Measurements from ENCODE around the gene RELA.
"Not testable (repeated sequence)": the region's sequence is repeated elsewhere in the genome, so short reads cannot be mapped to it uniquely, and the experiment has no call there.

RELA gene

DNA sequence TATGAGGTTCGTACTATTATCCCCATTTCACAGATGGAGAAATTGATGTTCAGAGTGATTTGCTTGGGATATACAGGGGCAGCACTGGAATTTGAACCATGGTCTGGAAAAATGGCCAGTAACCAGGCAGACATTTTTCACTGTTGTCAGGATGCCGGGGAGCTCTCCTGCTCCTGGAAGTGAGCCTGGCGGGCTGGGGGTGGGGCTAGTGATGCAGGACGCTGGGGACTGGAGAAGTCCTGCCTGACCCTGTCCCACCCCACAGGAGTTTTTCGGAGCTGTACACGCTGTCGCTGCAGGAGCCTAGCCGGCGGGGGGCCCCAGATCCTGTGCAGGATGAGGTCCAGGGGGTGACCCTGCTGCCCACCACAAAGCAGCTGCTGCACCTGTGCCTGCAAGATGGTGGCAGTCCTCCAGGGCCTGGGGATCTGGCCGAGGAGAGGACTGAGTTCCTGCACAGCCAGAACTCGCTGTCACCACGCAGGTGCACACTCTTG is 13.7 kb downstream of the RELA start:
- DNase-seq (ENCODE audit: low read depth): no peak

DNA sequence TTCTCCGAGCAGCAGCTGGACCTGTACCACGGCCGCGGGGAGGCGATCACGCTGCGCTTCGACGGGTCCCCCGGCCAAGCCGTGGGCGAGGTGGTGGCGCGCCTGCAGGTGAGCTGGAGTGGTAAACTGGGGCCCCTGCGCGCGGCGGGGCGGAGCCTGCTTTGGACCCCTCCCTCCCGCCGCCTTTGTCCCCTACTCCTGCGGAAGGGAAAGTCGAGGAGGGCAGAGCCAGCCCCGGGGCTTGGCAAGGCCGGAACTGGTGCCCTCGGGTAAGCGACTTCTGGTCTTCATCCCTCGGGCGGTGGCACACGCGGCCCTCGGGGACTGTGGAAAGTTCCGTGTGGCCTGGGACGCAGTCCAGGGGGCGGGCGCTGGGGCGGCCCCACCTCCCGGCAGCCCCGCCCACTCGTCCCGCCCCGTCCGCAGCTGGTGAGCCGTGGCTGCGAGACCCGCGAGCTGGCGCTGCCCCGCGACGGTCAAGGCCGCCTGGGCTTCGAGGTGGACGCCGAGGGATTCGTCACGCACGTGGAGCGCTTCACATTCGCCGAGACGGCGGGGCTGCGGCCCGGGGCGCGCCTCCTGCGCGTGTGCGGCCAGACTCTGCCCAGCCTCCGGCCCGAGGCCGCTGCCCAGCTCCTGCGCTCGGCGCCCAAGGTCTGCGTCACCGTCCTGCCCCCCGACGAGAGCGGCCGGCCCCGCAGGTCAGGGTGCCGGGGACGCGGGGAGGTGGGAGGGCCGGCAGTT is 15.6 kb downstream of the RELA start:
- no peak for DNase-seq (ENCODE audit: low read depth)

DNA sequence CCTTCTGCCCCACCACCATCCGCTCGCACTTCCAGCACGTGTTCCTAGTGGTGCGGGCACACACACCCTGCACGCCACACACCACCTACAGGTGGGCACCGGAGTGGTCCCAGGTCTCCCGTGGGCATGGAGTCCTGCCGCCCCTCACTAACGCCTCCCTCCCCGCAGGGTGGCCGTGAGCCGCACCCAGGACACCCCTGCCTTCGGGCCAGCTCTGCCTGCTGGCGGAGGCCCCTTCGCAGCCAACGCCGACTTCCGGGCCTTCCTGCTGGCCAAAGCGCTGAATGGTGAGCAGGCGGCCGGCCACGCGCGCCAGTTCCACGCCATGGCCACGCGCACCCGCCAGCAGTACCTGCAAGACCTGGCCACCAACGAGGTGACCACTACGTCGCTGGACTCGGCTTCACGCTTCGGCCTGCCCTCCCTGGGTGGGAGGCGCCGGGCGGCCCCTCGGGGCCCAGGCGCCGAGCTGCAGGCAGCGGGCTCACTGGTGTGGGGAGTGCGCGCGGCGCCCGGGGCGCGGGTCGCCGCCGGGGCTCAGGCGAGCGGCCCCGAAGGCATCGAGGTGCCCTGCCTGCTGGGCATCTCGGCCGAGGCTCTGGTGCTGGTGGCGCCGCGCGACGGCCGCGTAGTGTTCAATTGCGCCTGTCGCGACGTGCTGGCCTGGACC is 16.3 kb downstream of the RELA start:
- no peak for DNase-seq (ENCODE audit: low read depth)

DNA sequence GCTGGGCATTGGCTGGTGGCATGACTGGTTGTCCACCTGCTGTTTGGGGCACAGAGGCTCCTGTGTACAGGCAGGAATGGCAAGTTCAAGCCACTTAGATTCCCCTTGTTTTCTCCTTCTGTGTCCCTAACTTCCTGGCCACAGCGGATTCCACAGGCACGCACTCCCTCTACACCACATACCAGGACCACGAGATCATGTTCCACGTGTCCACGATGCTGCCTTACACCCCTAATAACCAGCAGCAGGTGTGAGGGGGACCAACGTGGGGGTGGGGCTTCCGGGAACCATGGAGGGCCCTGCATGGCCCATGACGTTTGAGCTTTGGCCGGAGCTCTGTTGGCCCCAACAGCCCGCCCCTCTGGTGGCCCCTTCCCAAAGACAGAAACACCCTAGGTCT is 17.0 kb downstream of the RELA start:
- no peak for DNase-seq (ENCODE audit: low read depth)

DNA sequence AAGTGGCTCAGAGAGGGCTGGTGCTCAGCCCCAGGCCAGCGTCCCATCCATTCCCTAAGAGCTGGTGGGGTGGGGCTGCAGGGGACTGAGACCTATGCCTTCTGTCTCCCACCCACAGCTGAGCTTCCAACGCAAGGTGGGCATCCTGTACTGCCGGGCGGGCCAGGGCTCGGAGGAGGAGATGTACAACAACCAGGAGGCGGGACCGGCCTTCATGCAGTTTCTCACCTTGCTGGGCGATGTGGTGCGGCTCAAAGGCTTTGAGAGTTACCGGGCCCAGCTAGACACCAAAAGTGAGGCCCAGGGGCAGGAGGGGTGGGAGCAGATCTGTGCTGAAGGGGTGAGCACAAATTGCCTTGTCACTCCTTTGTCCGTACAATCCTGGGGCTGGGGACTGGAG is 17.9 kb downstream of the RELA start:
- DNase-seq (ENCODE audit: low read depth): no peak

DNA sequence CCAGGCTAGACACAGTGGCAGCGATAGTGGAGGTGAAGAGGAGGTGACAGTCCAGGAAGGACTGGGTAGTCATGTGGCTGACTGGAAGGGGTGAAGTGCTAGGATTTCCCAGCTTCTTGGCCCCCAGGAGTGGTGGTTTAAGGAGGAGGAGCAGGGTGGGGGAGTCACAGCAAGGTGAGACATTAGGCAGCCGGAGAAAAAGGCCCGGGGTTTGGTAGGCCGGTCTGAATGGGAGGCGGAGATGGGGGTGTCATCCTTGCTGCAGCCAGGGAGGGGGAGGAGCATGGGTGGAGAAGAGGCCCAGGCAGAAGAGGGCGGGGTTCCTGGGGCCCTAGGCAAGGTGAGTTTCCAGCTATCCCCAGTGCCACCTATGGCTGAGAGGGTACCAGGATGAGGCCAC is 18.7 kb downstream of the RELA start:
- DNase-seq (ENCODE audit: low read depth): no peak

DNA sequence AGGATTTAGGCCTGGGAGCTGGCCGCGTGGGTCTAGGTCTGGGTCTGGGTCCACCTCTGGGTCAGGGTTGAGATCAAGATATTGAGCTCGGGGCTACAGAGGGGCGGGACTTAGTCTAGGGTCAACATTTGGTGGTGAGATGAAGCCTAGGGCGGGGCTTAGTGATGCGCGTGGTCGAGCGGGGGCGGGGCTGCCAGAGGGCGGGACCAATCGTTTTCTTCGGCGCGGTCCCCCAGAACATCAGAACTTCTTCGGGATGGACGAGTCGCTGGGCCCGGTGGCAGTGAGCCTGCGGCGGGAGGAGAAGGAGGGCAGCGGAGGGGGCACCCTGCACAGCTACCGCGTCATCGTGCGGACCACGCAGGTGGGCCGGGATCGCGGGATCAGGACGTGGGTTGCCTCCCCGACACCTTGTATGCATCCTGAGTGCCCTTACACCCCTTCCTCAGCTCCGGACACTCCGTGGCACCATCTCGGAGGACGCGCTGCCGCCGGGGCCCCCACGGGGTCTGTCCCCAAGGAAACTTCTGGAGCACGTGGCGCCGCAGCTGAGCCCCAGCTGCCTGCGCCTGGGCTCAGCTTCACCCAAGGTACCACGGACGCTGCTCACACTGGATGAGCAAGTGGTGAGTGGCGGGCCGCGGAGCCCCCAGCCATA is 20.6 kb downstream of the RELA start:
- no peak for DNase-seq (ENCODE audit: low read depth)

DNA sequence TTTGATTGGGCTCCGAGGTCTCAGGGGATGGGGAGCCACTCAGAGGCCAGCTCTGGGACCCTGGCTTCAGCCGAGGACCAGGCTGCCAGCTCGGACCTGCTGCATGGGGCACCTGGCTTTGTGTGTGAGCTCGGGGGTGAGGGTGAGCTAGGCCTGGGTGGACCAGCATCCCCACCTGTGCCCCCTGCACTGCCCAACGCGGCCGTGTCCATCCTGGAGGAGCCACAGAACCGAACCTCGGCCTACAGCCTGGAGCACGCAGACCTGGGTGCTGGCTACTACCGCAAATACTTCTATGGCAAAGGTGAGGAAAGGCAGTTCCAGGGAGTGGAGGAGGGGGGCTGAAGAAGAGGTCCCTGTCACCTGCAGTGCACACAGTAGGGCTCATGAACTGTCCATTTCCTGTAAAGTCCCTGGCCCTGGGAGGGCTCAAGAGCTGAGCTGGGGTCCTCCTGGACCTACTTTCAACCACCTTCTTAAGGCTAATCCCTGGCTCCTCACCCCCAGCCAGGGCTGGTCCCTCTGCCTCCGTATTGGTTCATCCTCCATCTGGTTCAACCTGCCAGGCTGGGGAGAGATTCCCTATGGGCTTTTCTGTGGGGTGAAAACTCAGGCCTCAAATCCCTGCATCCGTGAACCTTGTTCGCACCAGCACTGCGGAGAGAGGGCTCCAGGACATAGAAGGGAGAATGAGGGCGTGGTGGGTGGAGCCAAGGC is 21.3 kb downstream of the RELA start:
- DNase-seq (ENCODE audit: low read depth): no peak

DNA sequence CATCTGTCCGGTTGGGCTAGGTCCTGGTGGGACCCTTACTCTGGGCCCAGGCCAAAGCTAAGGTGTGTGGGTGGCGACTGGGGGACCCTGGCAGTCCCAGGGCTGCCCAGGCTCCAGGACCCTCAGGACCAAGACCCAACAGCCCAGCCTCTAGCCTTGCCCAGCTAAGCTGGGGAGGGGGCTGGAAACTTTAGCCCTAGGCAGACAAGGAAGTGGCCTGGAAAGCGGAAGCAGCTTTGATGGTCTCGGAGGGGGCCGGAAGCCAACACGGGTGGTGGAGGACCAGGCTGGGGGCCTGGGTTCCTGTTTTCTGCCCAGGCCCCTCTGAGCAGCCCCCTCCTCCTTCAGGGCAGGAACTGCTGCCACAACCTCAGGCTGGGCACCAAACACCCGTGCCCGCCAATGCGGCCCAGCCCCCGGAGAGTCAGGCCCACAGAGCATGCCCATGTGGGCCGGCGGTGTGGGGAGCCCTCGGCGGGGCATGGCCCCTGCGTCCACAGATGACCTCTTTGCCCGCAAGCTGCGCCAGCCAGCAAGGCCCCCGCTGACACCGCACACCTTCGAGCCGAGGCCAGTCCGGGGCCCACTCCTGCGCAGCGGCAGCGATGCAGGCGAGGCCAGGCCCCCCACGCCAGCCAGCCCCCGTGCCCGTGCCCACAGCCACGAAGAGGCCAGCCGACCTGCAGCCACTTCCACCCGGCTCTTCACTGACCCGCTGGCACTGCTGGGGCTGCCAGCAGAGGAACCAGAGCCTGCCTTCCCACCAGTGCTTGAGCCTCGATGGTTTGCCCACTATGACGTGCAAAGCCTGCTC is 22.0 kb downstream of the RELA start:
- no peak for DNase-seq (ENCODE audit: low read depth)

DNA sequence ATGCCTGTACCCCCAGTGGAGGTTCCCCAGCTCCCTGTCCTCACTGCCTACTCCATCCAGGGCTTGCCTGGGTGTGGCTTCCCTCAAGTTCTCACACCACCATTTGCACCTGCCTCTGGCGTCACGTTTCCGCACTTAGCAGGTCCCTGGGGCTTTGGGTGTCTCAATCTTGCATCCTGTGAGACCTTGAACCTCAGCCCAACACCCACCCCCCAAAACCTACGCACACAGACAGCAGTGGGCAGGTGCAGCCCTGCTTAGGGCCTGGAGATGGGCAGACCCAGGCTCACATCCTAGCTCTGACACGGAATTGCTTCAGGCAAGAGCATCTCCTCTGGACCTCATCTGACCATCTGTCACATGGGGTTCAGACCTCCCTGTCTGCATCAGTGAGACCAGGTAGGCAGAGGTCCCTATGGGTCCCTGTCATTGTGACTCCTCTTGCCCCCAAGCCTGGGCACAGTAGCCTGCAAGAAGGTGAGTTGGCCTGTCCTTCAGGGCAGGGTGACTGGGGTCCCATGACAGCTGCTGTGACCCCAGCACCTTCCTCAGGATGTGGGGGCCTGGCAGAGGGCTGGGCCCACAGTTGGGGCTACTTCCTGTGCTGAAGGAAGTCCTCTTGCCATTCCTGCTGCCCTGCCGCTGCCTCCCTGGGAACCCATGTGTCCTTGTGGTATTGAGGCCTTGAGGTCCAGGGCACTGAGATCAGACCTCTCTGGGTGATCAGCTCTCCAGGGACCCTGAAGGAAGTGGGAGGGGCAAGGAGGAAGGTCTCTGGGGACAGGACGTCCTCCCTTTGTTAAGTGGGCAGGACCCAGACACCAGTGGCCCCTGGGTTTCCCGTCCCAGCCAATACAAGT is 22.9 kb downstream of the RELA start:
- no peak for DNase-seq (ENCODE audit: low read depth)

DNA sequence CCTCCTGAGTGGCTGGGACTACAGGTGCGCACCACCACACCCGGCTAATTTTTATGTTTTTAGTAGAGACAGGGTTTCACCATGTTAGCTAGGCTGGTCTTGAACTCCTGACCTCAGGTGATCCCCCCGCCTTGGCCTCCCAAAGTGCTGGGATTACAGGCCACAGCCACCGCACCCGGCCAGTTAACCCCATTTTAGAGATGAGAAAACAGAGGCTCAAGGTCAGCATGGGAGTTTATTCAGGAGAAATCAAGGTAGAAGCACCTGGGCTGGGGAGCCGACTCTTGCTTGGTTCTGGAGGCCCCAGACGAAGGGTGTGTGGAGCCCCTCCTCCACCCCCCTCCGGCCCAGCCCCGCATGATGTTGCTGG is 23.5 kb downstream of the RELA start:
- not testable (repeated sequence) for DNase-seq (ENCODE audit: low read depth)

DNA sequence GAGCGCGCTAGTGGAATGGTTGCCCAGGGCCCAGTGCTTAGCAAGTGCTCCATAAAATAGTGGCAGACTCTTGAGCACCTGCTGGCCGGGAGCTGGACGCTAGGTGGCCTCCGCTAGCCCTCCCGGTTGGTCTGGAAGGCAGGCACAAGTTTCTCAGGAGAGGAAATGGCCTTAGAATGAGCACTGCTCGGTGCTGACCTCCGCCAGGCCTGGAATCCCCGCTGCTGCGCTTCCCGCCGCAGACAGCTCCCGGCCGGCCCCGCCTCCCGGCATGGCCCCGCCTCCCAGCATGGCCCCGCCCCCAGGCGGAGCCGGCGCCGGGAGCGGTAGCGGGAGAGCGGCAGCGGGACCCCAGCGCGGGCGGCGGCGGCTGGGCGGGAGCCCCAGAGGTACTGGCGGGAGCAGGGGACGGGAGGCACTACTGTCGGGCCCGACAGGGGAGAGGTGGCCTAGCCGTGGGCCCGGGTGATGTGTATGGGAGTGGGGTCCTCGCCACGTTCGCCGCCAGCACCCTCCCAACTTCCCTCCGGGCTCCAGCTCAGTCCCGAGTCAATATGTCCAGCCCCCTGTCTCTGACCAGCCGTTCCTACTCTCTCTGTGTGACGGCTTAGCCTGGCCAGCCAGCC is 24.8 kb downstream of the RELA start, which contains the start of gene SIPA1:
Gene SIPA1 (plus strand): TSS at position 308 of the 626 bp plus-strand sequence. CDS start 2,821 bp downstream, outside the sequence.
- peak; percentile 70 for DNase-seq (ENCODE audit: low read depth)

DNA sequence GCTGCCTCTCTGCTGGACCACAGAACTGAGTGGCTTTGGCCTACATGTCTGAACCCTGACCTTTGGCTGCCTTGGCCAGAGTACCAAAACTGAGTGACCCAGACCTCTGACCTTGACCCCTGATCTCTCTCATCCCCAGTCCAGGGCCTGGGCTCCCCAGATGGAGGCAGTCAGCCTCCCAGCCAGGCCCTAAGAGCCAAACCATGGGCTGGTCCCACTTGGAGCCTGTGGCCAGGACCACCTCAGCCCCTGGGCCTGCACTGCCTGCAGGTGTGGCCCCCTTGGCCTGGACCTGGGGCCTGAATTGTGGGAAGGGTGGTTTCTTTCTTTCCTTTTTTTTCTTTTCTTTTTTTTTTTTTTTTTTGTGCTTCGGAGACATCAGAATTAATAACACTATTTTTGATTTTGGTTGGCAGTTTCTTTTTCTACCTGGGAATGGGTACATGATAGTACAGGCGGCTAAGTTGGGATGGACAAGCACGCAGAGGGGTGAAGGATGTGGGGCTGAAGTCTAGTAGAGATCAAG is 25.6 kb downstream of the RELA start:
- DNase-seq (ENCODE audit: low read depth): no peak

DNA sequence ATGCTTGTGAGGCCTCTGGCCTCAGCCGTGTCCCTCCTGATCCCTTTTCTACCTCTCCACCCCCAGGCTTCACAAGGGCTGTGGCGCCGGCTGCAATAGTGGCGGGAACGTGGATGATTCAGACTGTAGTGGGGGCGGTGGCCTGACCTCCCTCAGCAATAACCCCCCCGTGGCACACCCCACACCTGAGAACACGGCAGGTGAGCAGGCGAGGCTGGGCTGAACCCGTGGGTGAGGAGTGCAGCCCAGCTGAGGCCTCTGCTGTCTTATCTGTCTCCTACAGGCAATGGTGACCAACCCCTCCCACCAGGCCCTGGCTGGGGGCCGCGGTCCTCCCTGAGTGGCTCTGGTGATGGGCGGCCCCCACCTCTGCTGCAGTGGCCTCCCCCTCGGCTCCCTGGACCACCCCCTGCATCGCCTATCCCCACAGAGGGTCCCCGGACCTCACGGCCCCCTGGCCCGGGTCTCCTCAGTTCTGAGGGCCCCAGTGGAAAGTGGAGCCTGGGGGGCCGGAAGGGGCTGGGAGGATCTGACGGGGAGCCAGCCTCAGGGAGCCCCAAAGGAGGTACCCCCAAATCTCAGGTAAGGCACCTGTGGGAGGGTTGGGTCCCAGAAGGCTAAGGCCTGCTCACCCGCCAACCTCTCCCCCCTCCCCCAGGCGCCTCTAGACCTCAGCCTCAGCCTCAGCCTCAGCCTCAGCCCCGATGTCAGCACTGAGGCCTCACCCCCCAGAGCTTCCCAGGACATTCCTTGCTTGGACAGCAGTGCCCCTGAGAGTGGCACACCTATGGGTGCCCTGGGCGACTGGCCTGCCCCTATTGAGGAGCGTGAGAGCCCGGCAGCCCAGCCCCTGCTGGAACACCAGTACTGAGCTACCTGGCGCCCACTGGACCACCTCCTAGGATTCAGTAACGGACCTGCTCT is 26.3 kb downstream of the RELA start:
- DNase-seq (ENCODE audit: low read depth): no peak

DNA sequence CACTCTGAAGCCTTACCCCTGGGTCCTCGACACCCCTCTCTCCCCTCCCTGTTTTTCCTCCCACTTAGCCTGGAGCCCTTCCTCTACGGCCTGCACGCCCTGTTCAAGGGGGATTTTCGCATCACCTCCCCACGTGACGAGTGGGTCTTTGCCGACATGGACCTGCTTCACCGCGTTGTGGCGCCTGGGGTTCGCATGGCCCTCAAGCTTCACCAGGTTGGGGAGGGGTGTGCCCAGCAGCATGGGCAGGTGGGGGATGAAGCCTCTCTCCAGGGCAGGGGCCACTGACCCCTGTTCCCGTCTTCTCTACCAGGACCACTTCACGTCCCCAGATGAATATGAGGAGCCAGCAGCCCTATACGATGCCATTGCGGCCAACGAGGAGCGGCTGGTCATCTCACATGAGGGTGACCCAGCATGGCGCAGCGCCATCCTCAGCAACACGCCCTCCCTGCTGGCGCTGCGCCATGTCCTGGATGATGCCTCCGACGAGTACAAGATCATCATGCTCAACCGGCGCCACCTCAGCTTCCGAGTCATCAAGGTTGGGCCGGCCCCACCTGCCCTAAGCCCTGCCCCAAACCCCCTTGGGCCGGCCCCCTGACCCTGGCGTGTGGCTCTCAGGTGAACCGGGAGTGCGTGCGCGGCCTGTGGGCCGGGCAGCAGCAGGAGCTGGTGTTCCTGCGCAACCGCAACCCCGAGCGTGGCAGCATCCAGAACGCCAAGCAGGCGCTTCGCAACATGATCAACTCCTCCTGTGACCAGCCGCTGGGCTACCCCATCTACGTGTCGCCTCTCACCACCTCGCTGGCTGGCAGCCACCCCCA is 27.6 kb downstream of the RELA start:
- no peak for DNase-seq (ENCODE audit: low read depth)

DNA sequence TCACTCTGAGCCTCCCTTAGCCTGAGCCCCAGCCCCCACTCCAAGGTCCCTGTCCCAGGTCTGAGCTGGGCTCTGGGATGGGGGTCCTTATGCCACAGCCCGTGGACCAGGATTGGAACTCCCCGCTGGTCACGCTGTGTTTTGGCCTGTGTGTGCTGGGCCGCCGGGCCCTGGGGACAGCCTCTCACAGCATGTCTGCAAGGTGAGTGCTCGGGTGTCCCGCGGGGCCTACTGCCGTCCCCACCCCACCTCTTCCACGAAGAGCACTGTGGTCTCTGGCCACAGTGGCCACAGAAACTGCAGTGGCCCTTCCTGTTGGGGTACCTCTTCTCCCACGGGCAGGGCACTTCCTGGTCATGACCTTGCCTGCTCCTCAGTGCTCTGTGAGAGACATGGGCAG is 28.3 kb downstream of the RELA start:
- DNase-seq (ENCODE audit: low read depth): no peak

DNA sequence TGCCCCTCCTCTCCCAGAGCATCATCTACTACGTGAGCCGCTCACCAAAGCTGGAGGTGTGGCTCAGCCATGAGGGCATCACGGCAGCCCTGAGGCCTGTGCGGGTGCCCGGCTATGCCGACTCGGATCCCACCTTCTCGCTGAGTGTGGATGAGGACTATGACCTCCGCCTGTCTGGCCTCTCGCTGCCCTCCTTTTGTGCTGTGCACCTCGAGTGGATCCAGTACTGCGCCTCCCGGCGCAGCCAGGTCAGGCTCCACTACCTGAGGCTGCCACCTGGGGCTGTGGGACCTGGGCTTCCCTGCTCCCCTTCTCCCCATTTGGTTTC is 28.6 kb downstream of the RELA start:
- DNase-seq (ENCODE audit: low read depth): no peak
